HepG2 (cell line): ENCODE measurements around the gene STX4. TPM values are rescaled to one million over a fixed set of nuclear protein-coding genes. Genes with fewer than 3 reads are reported as not detected.
"Not testable (repeated sequence)": the region's sequence is repeated elsewhere in the genome, so short reads cannot be mapped to it uniquely, and the experiment has no call there.

Experiments
- ATAC-seq: fragments of 200-7000 bp; cut with Tn5 transposase; 3 replicates; pipeline ENCODE4 v1.9.1; 2020; ENCODE audit warnings: mild to moderate bottlenecking, moderate library complexity
- BruUV-seq: library from RNA; stranded (reverse); fragments of 400-500 nt; replicated peaks from 2 replicates; lab custom pipeline; 2021; lab: Mats Ljungman, UMichigan
- CTCF ChIA-PET: fragments of 300-600 bp; formaldehyde crosslinking; extraction: SDS; loops from one replicate; lab custom pipeline; 2021; ENCODE audit warnings: low total read pairs, inconsistent platforms, low intra/inter-chr PET ratio; lab: Yijun Ruan, JAX
- POLR2A ChIA-PET: fragments of 350-600 bp; sonication (Branson Sonifier 250); formaldehyde crosslinking; loops from one replicate; lab custom pipeline; 2020; ENCODE audit warnings: antibody characterized with exemption, inconsistent platforms; lab: Yijun Ruan, JAX
- DNase-seq: peaks from one replicate; pipeline ENCODE4 v3.0.0-alpha.2; 2015; ENCODE audit warnings: low spot score
- FAIRE-seq: peaks from 3 replicates; lab custom pipeline; 2011; peaks lifted over from hg19 to GRCh38; lab: Jason Lieb, UNC
- H2AFZ ChIP-seq: one replicate; pipeline ENCODE4 v1.6.1; 2011; ENCODE audit warnings: low read length, inconsistent platforms
- H3K27ac ChIP-seq: fragments of 300-600 bp; 3 replicates; pipeline ENCODE4 v1.8.0; 2011; ENCODE audit warnings: mixed run types, mild to moderate bottlenecking, mixed read lengths, low read length, inconsistent platforms; ENCODE audit not compliant: insufficient read depth; ENCODE audit errors: extremely low read length
- H3K27me3 ChIP-seq, 2 experiments: fragments of 200-600 bp in 1 of 2; 2 replicates in 1 of 2; 3 replicates in 1 of 2; pipeline versions ENCODE4 v1.6.0 to v1.8.0; 2011; ENCODE audit warnings: low read length in 2 of 2, mild to moderate bottlenecking in 2 of 2, moderate library complexity in 2 of 2, inconsistent platforms in 1 of 2; ENCODE audit not compliant: insufficient read depth in 2 of 2, control insufficient read depth in 1 of 2
- H3K36me3 ChIP-seq, 2 experiments: fragments of 200-600 bp in 1 of 2; replicated peaks in 1 of 2; 2 replicates in 1 of 2; 3 replicates in 1 of 2; pipeline versions ENCODE4 v1.5.1 to v1.8.0; 2011; ENCODE audit warnings: low read length in 2 of 2, inconsistent platforms in 1 of 2; ENCODE audit not compliant: insufficient read depth in 2 of 2, control insufficient read depth in 1 of 2
- H3K4me1 ChIP-seq: 2 replicates; pipeline ENCODE4 v1.5.1; 2012; ENCODE audit warnings: low read length, inconsistent platforms; ENCODE audit not compliant: insufficient read depth
- H3K4me2 ChIP-seq: 2 replicates; pipeline ENCODE4 v1.6.0; 2011; ENCODE audit warnings: low read depth, low read length, inconsistent platforms
- H3K4me3 ChIP-seq, 3 experiments: fragments of 200-600 bp in 1 of 3; sonication (generic), shearing (Covaris generic) in 1 of 3; replicated peaks in 1 of 3; 2 replicates each; pipeline ENCODE4 v1.5.1; 2011 to 2016; ENCODE audit warnings: low read length in 3 of 3, inconsistent platforms in 2 of 3, low read depth in 2 of 3, mild to moderate bottlenecking in 2 of 3, control low read depth in 1 of 3, mixed read lengths in 1 of 3; ENCODE audit not compliant: insufficient read depth in 1 of 3
- H3K79me2 ChIP-seq: one replicate; pipeline ENCODE4 v1.6.1; 2011; ENCODE audit warnings: low read length, inconsistent platforms; ENCODE audit not compliant: insufficient read depth
- H3K9ac ChIP-seq: 2 replicates; pipeline ENCODE4 v1.6.0; 2011; ENCODE audit warnings: mild to moderate bottlenecking, low read depth, low read length, inconsistent platforms; ENCODE audit not compliant: insufficient read depth
- H3K9me3 ChIP-seq: 2 replicates; pipeline ENCODE4 v1.5.1; 2012; ENCODE audit warnings: mild to moderate bottlenecking, low read length
- H4K20me1 ChIP-seq: 2 replicates; pipeline ENCODE4 v1.6.0; 2011; ENCODE audit warnings: inconsistent platforms, mild to moderate bottlenecking, low read length, moderate library complexity; ENCODE audit not compliant: insufficient read depth
- IKZF1 ChIP-seq: fragments of 450-650 bp; IDR thresholded peaks from 2 replicates; pipeline ENCODE4 v1.7.1; 2016
- MEIS2 ChIP-seq: sonication (generic); formaldehyde crosslinking; IDR thresholded peaks from 2 replicates; pipeline ENCODE4 v1.9.0; 2021; ENCODE audit warnings: mild to moderate bottlenecking, missing genetic modification reagents
- SOX6 ChIP-seq, 2 experiments: fragments of 450-650 bp in 1 of 2; sonication (generic) in 1 of 2; formaldehyde crosslinking in 1 of 2; IDR thresholded peaks; 2 replicates each; pipeline versions ENCODE4 v1.4.0 to v1.6.1; 2017 to 2020; ENCODE audit warnings: antibody characterized with exemption in 1 of 2, mild to moderate bottlenecking in 1 of 2, missing genetic modification reagents in 1 of 2
- TEF ChIP-seq: sonication (generic); formaldehyde crosslinking; IDR thresholded peaks from 2 replicates; pipeline ENCODE4 v1.5.0; 2020; ENCODE audit warnings: missing genetic modification reagents
- ZNF224 ChIP-seq: sonication (generic); formaldehyde crosslinking; IDR thresholded peaks from 2 replicates; pipeline ENCODE4 v1.5.0; 2020; ENCODE audit warnings: mild to moderate bottlenecking, missing genetic modification reagents
- WGBS: methylation state at CpG from one replicate; pipeline ENCODE4 v1.1.6; 2017; ENCODE audit warnings: low lambda C conversion rate; 5-methylcytosine and 5-hydroxymethylcytosine counted together
- in situ Hi-C: cut with HindIII; loops from 2 replicates; pipeline ENCODE4 v1.10.0; 2017; ENCODE audit warnings: low pct_unique_long_range_greater_than_20kb; ENCODE audit not compliant: extremely low pct_ligation_motif_present
- intact Hi-C: fragments of 100-400 bp; cut with micrococcal nuclease; formaldehyde crosslinking; loops from one replicate; pipeline ENCODE4 v1.10.0; 2022; ENCODE audit not compliant: unreplicated experiment
- polyA plus RNA-seq, 8 experiments: library from polyadenylated mRNA; depleted of rRNA in 3 of 8; stranded (reverse) in 7 of 8; unstranded in 1 of 8; fragments of >200 nt; fragmentation: Illumina TruSeq in 4 of 8; extraction: Trizol in 4 of 8; gene quantifications; 2 replicates each; pipeline versions ENCODE4 v1.2.1 to v1.2.3, GENCODE V29; 2011 to 2016; ENCODE audit warnings: low read depth in 4 of 8, missing spikeins in 1 of 8, mixed read lengths in 1 of 8; ENCODE audit not compliant: insufficient read depth in 1 of 8
- total RNA-seq, 5 experiments: library from RNA; depleted of rRNA; stranded (reverse); fragments of >200 nt; fragmentation: Illumina TruSeq; extraction: Trizol; gene quantifications; 2 replicates each; pipeline ENCODE4 v1.2.3, GENCODE V29; 2016; ENCODE audit warnings: low read depth in 1 of 5
- TF ChIP-seq, protein P1 (sequence below): sonication (generic); formaldehyde crosslinking; IDR thresholded peaks from 2 replicates; pipeline ENCODE4 v1.4.0; 2020; ENCODE audit warnings: missing genetic modification reagents, borderline replicate concordance

STX4 gene
- total and polyA plus RNA-seq, 2 of the 13 experiments (the other 11 are each of a cell fraction or from before 2014, with no cell fraction given) = 29.2 to 34.6 TPM

- no peak for TF ChIP-seq SOX6 (IDR thresholded peaks at IDR 0.05)
- TF ChIP-seq SOX6 (CRISPR knock-in tag; IDR thresholded peaks at IDR 0.05) = peak; percentile 43; the same call in 1 of the 2 replicates
- no peak for TF ChIP-seq MEIS2 (CRISPR knock-in tag)
- no peak for TF ChIP-seq IKZF1
- TF ChIP-seq ZNF224 (CRISPR knock-in tag) = no peak
- no peak for TF ChIP-seq TEF (CRISPR knock-in tag)
- TF ChIP-seq, protein P1, sequence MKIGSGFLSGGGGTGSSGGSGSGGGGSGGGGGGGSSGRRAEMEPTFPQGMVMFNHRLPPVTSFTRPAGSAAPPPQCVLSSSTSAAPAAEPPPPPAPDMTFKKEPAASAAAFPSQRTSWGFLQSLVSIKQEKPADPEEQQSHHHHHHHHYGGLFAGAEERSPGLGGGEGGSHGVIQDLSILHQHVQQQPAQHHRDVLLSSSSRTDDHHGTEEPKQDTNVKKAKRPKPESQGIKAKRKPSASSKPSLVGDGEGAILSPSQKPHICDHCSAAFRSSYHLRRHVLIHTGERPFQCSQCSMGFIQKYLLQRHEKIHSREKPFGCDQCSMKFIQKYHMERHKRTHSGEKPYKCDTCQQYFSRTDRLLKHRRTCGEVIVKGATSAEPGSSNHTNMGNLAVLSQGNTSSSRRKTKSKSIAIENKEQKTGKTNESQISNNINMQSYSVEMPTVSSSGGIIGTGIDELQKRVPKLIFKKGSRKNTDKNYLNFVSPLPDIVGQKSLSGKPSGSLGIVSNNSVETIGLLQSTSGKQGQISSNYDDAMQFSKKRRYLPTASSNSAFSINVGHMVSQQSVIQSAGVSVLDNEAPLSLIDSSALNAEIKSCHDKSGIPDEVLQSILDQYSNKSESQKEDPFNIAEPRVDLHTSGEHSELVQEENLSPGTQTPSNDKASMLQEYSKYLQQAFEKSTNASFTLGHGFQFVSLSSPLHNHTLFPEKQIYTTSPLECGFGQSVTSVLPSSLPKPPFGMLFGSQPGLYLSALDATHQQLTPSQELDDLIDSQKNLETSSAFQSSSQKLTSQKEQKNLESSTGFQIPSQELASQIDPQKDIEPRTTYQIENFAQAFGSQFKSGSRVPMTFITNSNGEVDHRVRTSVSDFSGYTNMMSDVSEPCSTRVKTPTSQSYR (CRISPR knock-in tag) = no peak
Measured at GRCh38 chr16:31016018-31016417, 17.3 kb upstream of the STX4 start (continued).

- BruUV-seq, H3K9me3 ChIP-seq, H3K9ac ChIP-seq, in situ Hi-C loops, POLR2A ChIA-PET, H3K4me2 ChIP-seq, H3K4me3 ChIP-seq, FAIRE-seq, H3K27me3 ChIP-seq, DNase-seq, H4K20me1 ChIP-seq, ATAC-seq, H3K36me3 ChIP-seq, H3K27ac ChIP-seq, H3K79me2 ChIP-seq, H2AFZ ChIP-seq: not testable (repeated sequence)
- CTCF ChIA-PET = interaction anchor here (3.1 kb wide), 1 partner anchor 33 kb away, joined by 29 read pairs; the partner anchor contains the start of gene HSD3B7
- WGBS = 67% methylated on average over 10 of the region's 10 CpGs
- H3K4me1 ChIP-seq = peaks cover 30% of the 10 kb centered on the region
- intact Hi-C loops = loop anchor here (2.0 kb wide), 1 partner anchor 19 kb away; no protein-coding TSS in a partner anchor
Measured at GRCh38 chr16:31017756-31018155, 15.6 kb upstream of the STX4 start.
